OCI-LY1 (cell line): ENCODE data around the gene SWAP70.

ENCODE experiments used
- H2AFZ ChIP-seq: fragments of 200-600 bp; sonication (generic), shearing (Covaris generic); 2 replicates; pipeline ENCODE4 v1.6.0; 2014; ENCODE audit warnings: antibody characterized with exemption, mild to moderate bottlenecking, low read length
- H3F3A ChIP-seq: fragments of 200-600 bp; sonication (generic), shearing (Covaris generic); 2 replicates; pipeline ENCODE4 v1.6.0; 2014; ENCODE audit warnings: mild to moderate bottlenecking, antibody characterized with exemption, low read length, moderate library complexity; ENCODE audit not compliant: insufficient read depth
- H3K27ac ChIP-seq: fragments of 200-600 bp; sonication (generic); 2 replicates; pipeline ENCODE4 v1.5.1; 2014; ENCODE audit warnings: low read length, mixed run types, mild to moderate bottlenecking, low read depth; ENCODE audit not compliant: poor library complexity, severe bottlenecking
- H3K27me3 ChIP-seq: fragments of 200-600 bp; sonication (generic); 2 replicates; pipeline ENCODE4 v1.6.0; 2014; ENCODE audit warnings: antibody characterized with exemption, mild to moderate bottlenecking, low read length, moderate library complexity; ENCODE audit not compliant: insufficient read depth
- H3K36me3 ChIP-seq: fragments of 200-600 bp; sonication (generic); 2 replicates; pipeline ENCODE4 v1.6.1; 2014; ENCODE audit warnings: mild to moderate bottlenecking, antibody characterized with exemption, low read length, moderate library complexity, mixed read lengths; ENCODE audit not compliant: insufficient read depth
- H3K4me1 ChIP-seq: fragments of 200-600 bp; sonication (generic); 2 replicates; pipeline ENCODE4 v1.5.1; 2014; ENCODE audit warnings: mild to moderate bottlenecking, low read length, moderate library complexity; ENCODE audit not compliant: insufficient read depth, severe bottlenecking
- H3K4me2 ChIP-seq: fragments of 200-600 bp; sonication (generic), shearing (Covaris generic); 2 replicates; pipeline ENCODE4 v1.6.1; 2014; ENCODE audit warnings: low read length
- H3K4me3 ChIP-seq: fragments of 200-600 bp; sonication (generic); 2 replicates; pipeline ENCODE4 v1.5.1; 2014; ENCODE audit warnings: low read length, low read depth, mild to moderate bottlenecking, mixed read lengths; ENCODE audit not compliant: poor library complexity, severe bottlenecking
- H3K79me2 ChIP-seq: fragments of 200-600 bp; shearing (Covaris generic); 2 replicates; pipeline ENCODE4 v1.6.1; 2016; ENCODE audit warnings: mixed run types, low read length, mixed read lengths; ENCODE audit not compliant: insufficient read depth
- H3K9ac ChIP-seq: fragments of 200-600 bp; sonication (generic), shearing (Covaris generic); 2 replicates; pipeline ENCODE4 v1.6.1; 2014; ENCODE audit warnings: mild to moderate bottlenecking, low read length, mixed read lengths
- H3K9me2 ChIP-seq: fragments of 200-600 bp; sonication (generic), shearing (Covaris generic); 2 replicates; pipeline ENCODE4 v1.6.1; 2014; ENCODE audit warnings: low read depth, mild to moderate bottlenecking, low read length, mixed read lengths
- H3K9me3 ChIP-seq: fragments of 200-600 bp; shearing (Covaris generic); 2 replicates; pipeline ENCODE4 v1.6.1; 2014; ENCODE audit warnings: low read length, mixed read lengths
- H4K20me1 ChIP-seq: fragments of 200-600 bp; sonication (generic), shearing (Covaris generic); 2 replicates; pipeline ENCODE4 v1.6.0; 2016; ENCODE audit warnings: mild to moderate bottlenecking, low read length; ENCODE audit not compliant: insufficient read depth
- CTCF ChIP-seq: fragments of 200-600 bp; sonication (generic), shearing (Covaris generic); IDR thresholded peaks from 2 replicates; pipeline ENCODE4 v1.5.1; 2017; ENCODE audit warnings: mild to moderate bottlenecking, antibody characterized with exemption, low read length, moderate library complexity, mixed read lengths
- EZH2 ChIP-seq: fragments of 200-600 bp; sonication (generic), shearing (Covaris generic); IDR thresholded peaks from 2 replicates; pipeline ENCODE4 v1.8.0; 2017; ENCODE audit warnings: borderline replicate concordance, mixed run types, mild to moderate bottlenecking, antibody characterized with exemption, low read length, moderate library complexity, mixed read lengths

SWAP70 gene

DNA sequence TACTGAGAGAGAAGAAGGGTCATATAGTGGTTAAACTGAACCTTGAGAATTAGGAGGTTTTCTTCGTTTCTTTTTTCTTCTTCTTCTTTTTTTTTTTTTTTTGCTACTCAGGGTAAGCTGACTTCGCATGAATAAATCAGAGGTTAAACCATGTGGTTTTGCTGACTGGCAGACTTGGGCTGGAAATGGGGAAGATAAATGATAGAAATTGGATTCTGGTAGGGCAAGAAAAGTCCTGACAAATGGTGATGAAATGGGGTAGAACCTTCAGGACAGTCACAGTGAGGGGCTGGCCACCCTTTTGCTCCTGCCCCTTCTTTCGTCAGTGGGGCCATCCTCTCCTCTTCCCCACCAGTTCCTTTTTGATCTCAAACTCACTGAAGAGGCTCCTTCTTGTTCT is 1.6 kb upstream of the SWAP70 start:
- Histone ChIP-seq H3K36me3 (peaks cover 28% of the 10 kb centered on the region), H3K4me1 (peaks cover 43% of the 10 kb centered on the region), H3K27me3 (no peaks in the 10 kb centered on the region), H3K9me3 (no peaks in the 10 kb centered on the region), H3F3A (peaks cover 4% of the 10 kb centered on the region), H2AFZ (no peak overlapping the region), H3K9ac (peak overlapping the region; percentile 84), H3K4me3 (peak overlapping the region; percentile 91), H3K79me2 (peaks cover 31% of the 10 kb centered on the region), H3K4me2 (peak overlapping the region; percentile 83), H3K9me2 (no peaks in the 10 kb centered on the region), H3K27ac (peak overlapping the region; percentile 89), H4K20me1 (no peaks in the 10 kb centered on the region)
- TF ChIP-seq EZH2, result no peak
- TF ChIP-seq CTCF, result no peak

DNA sequence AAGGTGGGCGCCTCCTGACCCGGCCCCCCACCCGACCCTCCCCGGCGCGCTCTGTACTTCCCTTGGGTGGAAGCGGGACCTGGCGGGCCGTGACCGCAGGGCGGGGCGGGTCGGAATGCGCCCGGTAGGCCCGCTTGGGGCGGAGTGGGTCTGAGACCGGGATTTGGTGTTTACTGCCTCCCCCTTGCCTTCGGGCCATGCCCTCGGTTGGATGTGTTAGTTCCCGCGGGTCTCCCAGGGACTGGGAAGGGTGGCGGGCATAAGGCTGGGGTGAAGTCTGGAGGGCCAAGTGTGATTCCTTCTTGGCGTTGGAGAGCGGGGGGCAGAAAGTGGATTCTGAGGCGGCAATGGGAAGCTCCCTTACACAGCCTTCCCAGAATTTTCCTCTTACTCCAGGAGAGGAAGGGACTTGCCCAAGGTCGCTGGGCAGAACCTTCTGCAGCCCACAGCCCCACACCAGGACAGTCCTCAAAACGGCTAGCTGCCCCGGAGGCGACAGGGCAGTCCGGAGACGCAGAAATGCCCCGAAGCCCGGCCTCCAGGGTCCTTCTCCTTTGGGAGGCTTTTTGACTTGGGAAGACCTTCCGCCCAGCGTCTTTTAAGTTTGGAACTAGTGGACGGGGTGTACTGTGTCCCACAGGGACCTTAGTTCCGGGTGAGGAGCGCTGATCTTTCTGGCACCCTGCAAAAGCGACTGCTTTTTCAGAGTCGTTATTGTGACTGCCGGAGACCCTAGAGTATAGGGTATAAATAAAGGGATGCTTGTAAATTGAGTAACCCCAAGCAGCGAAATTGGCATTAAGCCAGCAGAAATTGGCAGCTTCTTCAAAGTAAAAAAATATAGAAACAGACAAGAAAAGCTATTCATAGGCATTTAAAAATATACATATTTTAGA is 647 bp downstream of the SWAP70 start:
- Histone ChIP-seq H2AFZ (no peak overlapping the region), H3K27ac (peak overlapping the region; percentile 89), H3K9me3 (no peaks in the 10 kb centered on the region), H3K9ac (peak overlapping the region; percentile 84), H3K4me1 (peaks cover 57% of the 10 kb centered on the region), H4K20me1 (no peaks in the 10 kb centered on the region), H3K4me2 (peak overlapping the region; percentile 83), H3K4me3 (peak overlapping the region; percentile 91), H3K79me2 (peaks cover 54% of the 10 kb centered on the region), H3K27me3 (no peaks in the 10 kb centered on the region), H3K36me3 (peaks cover 42% of the 10 kb centered on the region), H3F3A (peaks cover 11% of the 10 kb centered on the region), H3K9me2 (no peaks in the 10 kb centered on the region)
- TF ChIP-seq CTCF (no peak), EZH2 (no peak)

GRCh38 chr11:9665749-9666148 is 1.9 kb downstream of the SWAP70 start:
- peak overlapping the region; percentile 83 for H3K4me2 ChIP-seq
- H3K9me3 ChIP-seq, result no peaks in the 10 kb centered on the region
- peaks cover 66% of the 10 kb centered on the region for H3K4me1 ChIP-seq
- peaks cover 11% of the 10 kb centered on the region for H3F3A ChIP-seq
- H2AFZ ChIP-seq, result no peak overlapping the region
- peaks cover 42% of the 10 kb centered on the region for H3K36me3 ChIP-seq
- no peaks in the 10 kb centered on the region for H4K20me1 ChIP-seq
- H3K27me3 ChIP-seq, result no peaks in the 10 kb centered on the region
- TF ChIP-seq EZH2 (no peak), CTCF (no peak)
- H3K9me2 ChIP-seq, result no peaks in the 10 kb centered on the region
- peak overlapping the region; percentile 89 for H3K27ac ChIP-seq
- peak overlapping the region; percentile 84 for H3K9ac ChIP-seq
- H3K79me2 ChIP-seq, result peaks cover 66% of the 10 kb centered on the region
- peak overlapping the region; percentile 91 for H3K4me3 ChIP-seq
